Ovary (tissue), 3 donors: ENCODE data around the gene DPF3.

Source experiments
- CTCF ChIP-seq, 3 donors: fragments of 450-650 bp in 2 of 3; fragments of 200-600 bp in 1 of 3; IDR thresholded peaks; one replicate each; pipeline versions ENCODE4 v1.5.1 to v1.8.0; 2016 to 2022; ENCODE audit warnings: antibody characterized with exemption in 3 of 3, mild to moderate bottlenecking in 1 of 3
- POLR2A ChIP-seq: fragments of 450-650 bp; IDR thresholded peaks from one replicate; pipeline ENCODE4 v1.6.1; 2017; ENCODE audit warnings: antibody characterized with exemption, mild to moderate bottlenecking, moderate library complexity
- donor health status: DM: no; HTN: no; CAD: no.

- TF ChIP-seq CTCF (IDR thresholded peaks at IDR 0.05) (no peak), POLR2A (no peak)
These were observed 101.7 kb downstream of the DPF3 start for GRCh38 chr14:72792051-72792788.
